Heart right ventricle (tissue), 16 donors: ENCODE measurements around the gene SESN1. TPM values are rescaled to one million over a fixed set of nuclear protein-coding genes. Genes with fewer than 3 reads are reported as not detected.
"Not testable (repeated sequence)": the region's sequence is repeated elsewhere in the genome, so short reads cannot be mapped to it uniquely, and the experiment has no call there.

Experiments
- ATAC-seq, 8 donors: fragments of 200-7000 bp; cut with Tn5 transposase; one replicate each; pipeline ENCODE4 v1.9.1; 2020; ENCODE audit warnings: mild to moderate bottlenecking in 8 of 8, moderate library complexity in 8 of 8, moderate number of reproducible peaks in 1 of 8
- DNase-seq, 2 donors: peaks; one replicate each; pipeline ENCODE4 v3.0.0-alpha.2; 2020
- H3K27ac ChIP-seq, 10 donors: fragments of 200-600 bp; sonication (generic) in 2 of 10; one replicate each; pipeline versions ENCODE4 v1.5.0 to v1.8.0; 2020 to 2022; ENCODE audit warnings: mild to moderate bottlenecking in 3 of 10
- H3K27me3 ChIP-seq, 7 donors: fragments of 200-600 bp; one replicate each; pipeline ENCODE4 v1.8.0; 2021 to 2022; ENCODE audit warnings: mild to moderate bottlenecking in 2 of 7
- H3K36me3 ChIP-seq, 9 donors: fragments of 200-600 bp; sonication (generic) in 1 of 9; one replicate each; pipeline versions ENCODE4 v1.5.0 to v1.8.0; 2020 to 2022; ENCODE audit warnings: mild to moderate bottlenecking in 2 of 9
- H3K4me1 ChIP-seq, 9 donors: fragments of 200-600 bp; sonication (generic) in 1 of 9; one replicate each; pipeline versions ENCODE4 v1.5.0 to v1.8.0; 2020 to 2022; ENCODE audit warnings: mild to moderate bottlenecking in 4 of 9
- H3K4me3 ChIP-seq, 10 donors: fragments of 200-600 bp; sonication (generic) in 2 of 10; one replicate each; pipeline versions ENCODE4 v1.5.0 to v1.8.0; 2020 to 2022; ENCODE audit warnings: mild to moderate bottlenecking in 7 of 10, moderate library complexity in 2 of 10
- H3K9me3 ChIP-seq, 11 donors: fragments of 200-600 bp in 10 of 11; sonication (generic) in 2 of 11; one replicate each; pipeline versions ENCODE4 v1.5.0 to v1.8.0; 2013 to 2022; ENCODE audit warnings: mild to moderate bottlenecking in 2 of 11, control low read depth in 1 of 11, moderate library complexity in 1 of 11
- WGBS, 2 donors: extraction: QIAGEN DNeasy Blood & Tissue Kit; methylation state at CpG; one replicate each; pipeline ENCODE4 v1.1.7; 2013; ENCODE audit warnings: inconsistent platforms in 1 of 2; 5-methylcytosine and 5-hydroxymethylcytosine counted together
- intact Hi-C, 10 donors: fragments of 100-400 bp; cut with DNase I; formaldehyde crosslinking; loops; one replicate each; pipeline versions ENCODE4 v1.11.1 to v1.14.2; 2022
- polyA plus RNA-seq, 2 donors: library from polyadenylated mRNA; stranded (reverse); fragments of 200-250 nt; gene quantifications; one replicate each; pipeline ENCODE4 v1.2.3, GENCODE V29; 2013
- total RNA-seq, 10 donors: library from RNA; stranded (reverse); fragmentation: NEBNext Ultra II Directional in 3 of 10; extraction: Animal tissue kit (Norgen Biotek cat#: 25700) in 3 of 10; gene quantifications; one replicate each; pipeline versions ENCODE4 v1.2.1 to v1.2.4, GENCODE V29; 2021 to 2023
- TF ChIP-seq, protein P1 (sequence below), 9 donors: fragments of 200-600 bp; sonication (generic) in 2 of 9; IDR thresholded peaks; one replicate each; pipeline versions ENCODE4 v1.5.0 to v1.8.0; 2021 to 2022; ENCODE audit warnings: antibody characterized with exemption in 9 of 9, mild to moderate bottlenecking in 5 of 9, moderate library complexity in 1 of 9
- donor health status: Arrhythmogenic right ventricular cardiomyopathy.
- donor health status: ischemic (EF 13 %, LVEDD 7.1; RV severe dilation, severe dysfunction).
- donor health status: healthy with polysubstance abuse.
- donor health status: DM: no; HTN: yes; CAD: no.
- donor health status: DM: no; HTN: no; CAD: no.
- donor health status: ischemic (EF 25% LVEDD 6.9; RV normal size, moderate dysfunction).
- donor health status: ischemic (EF 25% LVEDD 5.7; RV mildly dilated, moderate dysfunction).
- donor health status: healthy.
- donor health status: DM: yes; HTN: yes; CAD: no.
- donor health status: Ischemic cardiomyopathy.
- donor health status: ischemic (EF 35%, LVEDD 5.7; RV mildly dilated, moderate dysfunction).
- donor health status: nonischemic (EF 11% LVEDD 7.7; RV severe dilation, severe dysfunction).
- donor health status: DM: yes; HTN: yes; CAD: no.
- donor health status: PGD.
- donor health status: ischemic (EF 29% LVEDD 5.4; RV normal size, mild dysfunction).
- donor health status: nonischemic (EF 23%, LVEDD 6.1; RV moderate dilation, normal function).

Gene SESN1
- total and polyA plus RNA-seq, 12 donors = 16.2 to 62.8 (median 37.7) TPM

GRCh38 chr6:109087661-109088264, 6.9 kb downstream of the SESN1 start:
- intact Hi-C loops = no loop called here
- H3K4me3 ChIP-seq = peak overlapping the region in 1 of 10 donors; percentile 15
- peaks cover 0 to 84% (median 61%) of the 10 kb centered on the region in 9 donors for H3K4me1 ChIP-seq
- H3K9me3 ChIP-seq = no peaks in the 10 kb centered on the region
- H3K27ac ChIP-seq = peak overlapping the region in 8 of 10 donors; percentile 18 to 99 (median 52)
- TF ChIP-seq, protein P1, sequence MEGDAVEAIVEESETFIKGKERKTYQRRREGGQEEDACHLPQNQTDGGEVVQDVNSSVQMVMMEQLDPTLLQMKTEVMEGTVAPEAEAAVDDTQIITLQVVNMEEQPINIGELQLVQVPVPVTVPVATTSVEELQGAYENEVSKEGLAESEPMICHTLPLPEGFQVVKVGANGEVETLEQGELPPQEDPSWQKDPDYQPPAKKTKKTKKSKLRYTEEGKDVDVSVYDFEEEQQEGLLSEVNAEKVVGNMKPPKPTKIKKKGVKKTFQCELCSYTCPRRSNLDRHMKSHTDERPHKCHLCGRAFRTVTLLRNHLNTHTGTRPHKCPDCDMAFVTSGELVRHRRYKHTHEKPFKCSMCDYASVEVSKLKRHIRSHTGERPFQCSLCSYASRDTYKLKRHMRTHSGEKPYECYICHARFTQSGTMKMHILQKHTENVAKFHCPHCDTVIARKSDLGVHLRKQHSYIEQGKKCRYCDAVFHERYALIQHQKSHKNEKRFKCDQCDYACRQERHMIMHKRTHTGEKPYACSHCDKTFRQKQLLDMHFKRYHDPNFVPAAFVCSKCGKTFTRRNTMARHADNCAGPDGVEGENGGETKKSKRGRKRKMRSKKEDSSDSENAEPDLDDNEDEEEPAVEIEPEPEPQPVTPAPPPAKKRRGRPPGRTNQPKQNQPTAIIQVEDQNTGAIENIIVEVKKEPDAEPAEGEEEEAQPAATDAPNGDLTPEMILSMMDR (IDR thresholded peaks at IDR 0.05) = no peak
- ATAC-seq (peak in 7 of 8 donors; percentile 19 to 43 (median 28)), DNase-seq (no peak)
- whole genome bisulfite sequencing, 2 donors = 39 to 44% methylated on average over 5 of the region's 5 CpGs
- no peaks in the 10 kb centered on the region for H3K27me3 ChIP-seq
- peaks cover 0 to 15% (median 0%) of the 10 kb centered on the region in 9 donors for H3K36me3 ChIP-seq

DNA sequence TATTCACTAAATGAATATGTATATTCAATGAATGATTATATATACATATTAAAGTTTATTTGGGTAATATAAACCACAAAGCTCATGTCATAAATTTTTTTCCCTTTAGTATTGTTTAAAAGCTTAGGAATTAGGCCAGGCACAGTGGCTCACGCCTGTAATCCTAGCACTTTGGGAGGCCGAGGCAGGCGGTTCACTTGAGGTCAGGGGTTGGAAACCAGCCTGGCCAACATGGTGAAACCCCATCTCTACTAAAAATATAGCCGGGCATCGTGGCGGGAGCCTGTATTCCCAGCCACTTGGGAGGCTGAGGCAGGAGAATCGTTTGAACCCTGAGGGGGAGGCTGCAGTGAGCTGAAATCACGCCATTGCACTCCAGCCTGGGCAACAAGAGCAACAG, 10.5 kb downstream of the SESN1 start:
- intact Hi-C loops, ATAC-seq: not testable (repeated sequence)
- H3K4me1 ChIP-seq = peaks cover 0 to 87% (median 58%) of the 10 kb centered on the region in 9 donors

GRCh38 chr6:109083657-109084056, 11.0 kb downstream of the SESN1 start:
- Histone ChIP-seq H3K36me3 (peaks cover 0 to 20% (median 0%) of the 10 kb centered on the region in 9 donors), H3K27me3 (no peaks in the 10 kb centered on the region), H3K9me3 (no peaks in the 10 kb centered on the region), H3K27ac (peak overlapping the region; percentile 6 to 86 (median 67)), H3K4me3 (no peak overlapping the region), H3K4me1 (peaks cover 0 to 87% (median 55%) of the 10 kb centered on the region in 9 donors)
- ATAC-seq = peak in 6 of 8 donors; percentile 43 to 64 (median 54)
- DNase-seq = no peak
- intact Hi-C loops = no loop called here
- 48 to 60% methylated on average over 1 of the region's 1 CpG for WGBS, 2 donors
- TF ChIP-seq, protein P1 (IDR thresholded peaks at IDR 0.05) = no peak

More for the DNA sequence above, 10.5 kb downstream of the SESN1 start:
- WGBS, 2 donors = 54 to 64% methylated on average over 8 of the region's 8 CpGs
- H3K4me3 ChIP-seq, DNase-seq, H3K27me3 ChIP-seq, H3K9me3 ChIP-seq: not testable (repeated sequence)
- Histone ChIP-seq H3K36me3 (peaks cover 0 to 20% (median 0%) of the 10 kb centered on the region in 9 donors), H3K27ac (peak overlapping the region; percentile 6 to 86 (median 67))

DNA sequence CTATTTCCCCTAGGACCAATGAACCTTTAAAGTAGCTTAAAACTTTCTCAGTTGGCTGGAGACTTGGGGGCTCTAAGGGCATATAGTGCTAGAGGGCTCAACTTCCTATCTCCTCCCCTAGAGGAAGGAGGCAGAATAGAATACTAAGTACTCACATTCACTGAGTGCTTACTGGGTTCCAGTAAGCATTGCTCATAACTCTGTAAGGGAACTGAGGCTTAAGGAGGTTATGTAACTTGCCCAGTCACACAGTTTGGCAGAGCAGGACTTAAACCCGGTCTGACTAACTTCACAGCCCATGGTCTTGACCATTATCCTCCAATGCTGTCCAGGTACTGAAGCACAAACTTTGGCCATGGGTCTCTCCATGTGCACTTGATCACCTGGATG, 12.5 kb downstream of the SESN1 start:
- intact Hi-C loops = no loop called here
- TF ChIP-seq, protein P1 (IDR thresholded peaks at IDR 0.05) = peak in 1 of 9 donors; percentile 17
- ATAC-seq (peak in 6 of 8 donors; percentile 6 to 75 (median 12)), DNase-seq (no peak)
- 70 to 88% methylated on average over 1 of the region's 1 CpG for WGBS, 2 donors
- Histone ChIP-seq H3K27me3 (no peaks in the 10 kb centered on the region), H3K9me3 (no peaks in the 10 kb centered on the region), H3K4me1 (peaks cover 0 to 87% (median 45%) of the 10 kb centered on the region in 9 donors), H3K36me3 (peaks cover 0 to 20% (median 0%) of the 10 kb centered on the region in 9 donors), H3K4me3 (no peak overlapping the region), H3K27ac (peak overlapping the region; percentile 1 to 86 (median 75))
